Calu3 (cell line): ENCODE measurements around the gene SPOCK2. TPM values are rescaled to one million over a fixed set of nuclear protein-coding genes. Genes with fewer than 3 reads are reported as not detected.

Experiments used
- BruUV-seq: library from RNA; stranded (reverse); fragments of 400-500 nt; replicated peaks from 2 replicates; lab custom pipeline; 2021; lab: Mats Ljungman, UMichigan
- CTCF ChIA-PET: fragments of 300-600 bp; sonication (Branson Sonifier 250); formaldehyde crosslinking; loops from one replicate; lab custom pipeline; 2022; ENCODE audit warnings: antibody characterized with exemption; lab: Charles Lee
- DNase-seq: peaks from one replicate; pipeline ENCODE4 v3.0.0; 2022
- H3K27ac Mint-ChIP-seq: one replicate; pipeline ENCODE4 v1.8.0; 2022; ENCODE audit warnings: mixed read lengths; ENCODE audit not compliant: unreplicated experiment
- H3K27me3 Mint-ChIP-seq: one replicate; pipeline ENCODE4 v1.8.0; 2022; ENCODE audit warnings: mixed read lengths; ENCODE audit not compliant: unreplicated experiment
- H3K36me3 Mint-ChIP-seq: one replicate; pipeline ENCODE4 v1.8.0; 2022; ENCODE audit warnings: mild to moderate bottlenecking, moderate library complexity, mixed read lengths; ENCODE audit not compliant: insufficient read depth, unreplicated experiment
- H3K4me1 Mint-ChIP-seq: one replicate; pipeline ENCODE4 v1.8.0; 2022; ENCODE audit warnings: mild to moderate bottlenecking, low read depth, mixed read lengths; ENCODE audit not compliant: unreplicated experiment
- H3K4me3 Mint-ChIP-seq: one replicate; pipeline ENCODE4 v1.8.0; 2022; ENCODE audit warnings: mild to moderate bottlenecking, low read depth, moderate library complexity, mixed read lengths; ENCODE audit not compliant: unreplicated experiment
- H3K9me3 Mint-ChIP-seq: one replicate; pipeline ENCODE4 v1.8.0; 2022; ENCODE audit warnings: low read depth, mixed read lengths; ENCODE audit not compliant: unreplicated experiment
- CTCF ChIP-seq: fragments of 200-600 bp; IDR thresholded peaks from one replicate; pipeline ENCODE4 v1.8.0; 2022; ENCODE audit warnings: antibody characterized with exemption; ENCODE audit not compliant: unreplicated experiment
- intact Hi-C: fragments of 100-400 bp; cut with micrococcal nuclease; formaldehyde crosslinking; loops from one replicate; pipeline ENCODE4 v1.10.0; 2022; ENCODE audit not compliant: unreplicated experiment
- total RNA-seq: library from RNA; stranded (reverse); gene quantifications from 2 replicates; pipeline ENCODE4 v1.2.3, GENCODE V29; 2022

Gene SPOCK2
- total RNA-seq, 1 experiment from 2014 or later, result 162 TPM

GRCh38 chr10:72062832-72063702 is 25.3 kb downstream of the SPOCK2 start:
- TF ChIP-seq CTCF, result no peak
- Mint-ChIP-seq H3K9me3 (no peaks in the 10 kb centered on the region), H3K4me3 (no peak overlapping the region)

GRCh38 chr10:72062382-72062781 is 26.0 kb downstream of the SPOCK2 start:
- peaks cover 10% of the 10 kb centered on the region for H3K4me1 Mint-ChIP-seq
- no peak for DNase-seq
- no TSS peak for BruUV-seq
- H3K4me3 Mint-ChIP-seq, result no peak overlapping the region
- peaks cover 16% of the 10 kb centered on the region for H3K36me3 Mint-ChIP-seq
- H3K9me3 Mint-ChIP-seq, result no peaks in the 10 kb centered on the region
- intact Hi-C loops, result no loop called here
- TF ChIP-seq CTCF, result no peak
- CTCF ChIA-PET, result interaction anchor here (0.6 to 1.6 kb wide), 4 partner anchors 9 to 1343 kb away, joined by 3 to 4 read pairs (median 4); no protein-coding TSS in a partner anchor
- no peak overlapping the region for H3K27ac Mint-ChIP-seq
- no peaks in the 10 kb centered on the region for H3K27me3 Mint-ChIP-seq

More at GRCh38 chr10:72062832-72063702, 25.3 kb downstream of the SPOCK2 start:
- CTCF ChIA-PET, result interaction anchor here (0.5 to 1.6 kb wide), 3 partner anchors 10 to 1344 kb away, joined by 3 to 4 read pairs (median 3); no protein-coding TSS in a partner anchor
- Mint-ChIP-seq H3K4me1 (peaks cover 10% of the 10 kb centered on the region), H3K27ac (peak overlapping the region; percentile 60), H3K27me3 (no peaks in the 10 kb centered on the region), H3K36me3 (peaks cover 16% of the 10 kb centered on the region)
- no TSS peak for BruUV-seq
- no peak for DNase-seq
- intact Hi-C loops, result no loop called here

GRCh38 chr10:72061930-72062329 is 26.4 kb downstream of the SPOCK2 start:
- H3K4me1 Mint-ChIP-seq, result peaks cover 10% of the 10 kb centered on the region
- CTCF ChIA-PET, result interaction anchor here (1.0 to 1.6 kb wide), 5 partner anchors 9 to 270 kb away, joined by 3 to 4 read pairs (median 3); no protein-coding TSS in a partner anchor
- no peak overlapping the region for H3K4me3 Mint-ChIP-seq
- DNase-seq, result no peak
- intact Hi-C loops, result no loop called here
- no TSS peak for BruUV-seq
- H3K27ac Mint-ChIP-seq, result no peak overlapping the region
- no peaks in the 10 kb centered on the region for H3K9me3 Mint-ChIP-seq
- no peak for TF ChIP-seq CTCF
- H3K27me3 Mint-ChIP-seq, result no peaks in the 10 kb centered on the region
- H3K36me3 Mint-ChIP-seq, result peaks cover 16% of the 10 kb centered on the region

GRCh38 chr10:72061491-72061890 is 26.9 kb downstream of the SPOCK2 start:
- Mint-ChIP-seq H3K36me3 (peaks cover 16% of the 10 kb centered on the region), H3K4me1 (peaks cover 10% of the 10 kb centered on the region), H3K27ac (no peak overlapping the region), H3K4me3 (no peak overlapping the region), H3K9me3 (no peaks in the 10 kb centered on the region), H3K27me3 (no peaks in the 10 kb centered on the region)
- DNase-seq, result peak; percentile 46
- intact Hi-C loops, result no loop called here
- peak; percentile 27 for TF ChIP-seq CTCF
- BruUV-seq, result no TSS peak
- CTCF ChIA-PET, result interaction anchor here (1.0 to 1.2 kb wide), 4 partner anchors 13 to 270 kb away, joined by 3 to 4 read pairs (median 3); no protein-coding TSS in a partner anchor
